HUDEP-2 (cell line): ENCODE data around the gene LURAP1L.
A peak's percentile ranks its signal among the peaks of the same experiment; 100 is the strongest.

Experiments used
- DNase-seq, 76 experiments: peaks; one replicate each; lab custom pipeline; 2025; ENCODE audit not compliant: unreplicated experiment in 76 of 76; lab: John Stamatoyannopoulos, UW

LURAP1L gene

DNA sequence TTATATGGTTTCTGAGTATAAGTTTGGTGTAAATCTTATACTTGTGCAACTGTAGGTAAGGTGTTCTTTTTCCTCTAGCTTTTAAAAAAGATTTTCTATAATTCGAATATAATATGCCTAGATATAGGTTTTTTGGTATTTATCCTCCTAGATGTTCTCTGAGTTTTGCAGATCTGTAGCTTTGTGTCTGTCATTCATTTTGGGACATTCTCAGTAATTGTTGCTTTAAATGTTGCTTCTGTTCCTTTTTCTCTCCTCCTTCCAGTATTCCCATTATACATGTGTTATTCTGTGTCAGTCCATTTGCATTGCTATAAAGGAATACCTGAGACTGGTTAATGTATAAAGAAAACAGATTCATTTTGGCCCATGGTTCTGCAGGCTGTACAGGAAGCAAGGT is 33.7 kb downstream of the LURAP1L start:
- DNase-seq: no peak

DNA sequence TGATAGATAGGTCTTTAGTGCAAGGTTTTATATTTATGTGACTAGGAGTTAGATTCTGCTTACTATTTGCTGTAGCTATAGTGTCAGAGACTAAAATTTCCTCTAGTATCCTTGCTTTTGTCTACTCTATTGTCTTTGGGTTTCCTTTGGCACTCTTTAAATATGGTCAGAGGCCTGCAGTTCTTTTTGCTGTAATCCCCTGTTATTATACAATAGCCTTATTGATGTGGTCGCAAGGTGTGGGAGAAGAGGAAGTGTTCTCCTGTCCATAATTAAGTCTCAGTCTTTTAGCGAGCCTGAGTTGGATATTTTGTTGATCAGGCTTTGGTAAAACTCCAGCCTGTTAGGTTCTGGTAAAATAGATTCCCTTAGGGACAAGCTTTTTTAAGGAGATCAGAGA is 34.9 kb downstream of the LURAP1L start:
- DNase-seq: no peak

DNA sequence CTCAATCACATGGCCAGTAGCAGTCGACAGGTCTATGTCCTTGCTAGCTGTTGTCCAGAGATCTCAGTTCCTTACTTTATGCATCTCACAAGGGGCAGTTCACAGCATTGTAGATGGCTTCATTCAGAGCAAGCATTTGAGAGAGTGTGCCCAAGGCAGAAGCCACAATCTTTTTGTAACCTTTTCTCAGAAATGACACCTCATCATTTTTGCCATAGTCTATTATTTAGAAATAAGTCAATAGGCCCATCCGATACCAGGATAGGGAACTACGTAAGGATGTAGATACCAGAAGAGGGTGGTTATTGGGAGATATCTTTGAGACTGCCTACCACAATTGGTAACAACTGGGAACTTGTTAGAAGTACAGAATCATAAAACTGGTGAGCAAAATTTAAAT is 37.1 kb downstream of the LURAP1L start:
- DNase-seq: no peak

DNA sequence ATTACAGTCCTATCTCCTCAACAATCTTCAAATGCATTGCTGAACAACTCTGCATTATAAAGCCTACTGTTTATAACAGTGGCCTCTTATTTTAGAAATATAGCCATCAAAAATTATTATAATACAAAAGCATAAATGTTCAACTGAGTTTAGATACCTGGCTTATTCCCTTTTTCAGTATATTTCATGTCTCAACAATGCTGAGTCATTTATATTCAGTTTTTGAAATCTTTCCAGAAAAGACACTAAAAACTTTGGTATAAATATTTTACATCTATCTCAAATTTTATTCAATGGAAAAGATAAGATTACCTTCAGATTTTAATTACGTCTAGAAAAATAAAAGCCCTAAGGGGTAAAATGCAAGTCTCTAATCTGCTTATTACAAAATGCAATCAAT is 37.9 kb downstream of the LURAP1L start:
- DNase-seq: no peak

DNA sequence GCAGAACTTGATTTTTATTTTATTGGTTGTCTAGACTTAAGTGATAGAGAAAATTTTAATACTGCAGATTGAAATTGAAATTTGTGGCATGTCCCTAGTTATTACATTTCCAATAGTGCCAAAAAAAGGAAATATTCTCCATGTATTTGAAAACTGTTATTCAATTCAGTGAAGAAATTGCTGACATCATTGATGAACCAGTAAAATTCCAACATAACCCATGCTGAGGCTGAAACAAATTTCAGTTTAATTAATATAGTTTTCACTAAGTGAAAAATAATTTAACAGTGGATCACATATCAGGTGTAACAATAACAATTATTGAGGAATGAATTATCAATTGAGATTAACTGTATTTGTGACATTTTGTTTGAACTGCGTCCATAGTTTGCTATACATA is 38.7 kb downstream of the LURAP1L start:
- no peak for DNase-seq

DNA sequence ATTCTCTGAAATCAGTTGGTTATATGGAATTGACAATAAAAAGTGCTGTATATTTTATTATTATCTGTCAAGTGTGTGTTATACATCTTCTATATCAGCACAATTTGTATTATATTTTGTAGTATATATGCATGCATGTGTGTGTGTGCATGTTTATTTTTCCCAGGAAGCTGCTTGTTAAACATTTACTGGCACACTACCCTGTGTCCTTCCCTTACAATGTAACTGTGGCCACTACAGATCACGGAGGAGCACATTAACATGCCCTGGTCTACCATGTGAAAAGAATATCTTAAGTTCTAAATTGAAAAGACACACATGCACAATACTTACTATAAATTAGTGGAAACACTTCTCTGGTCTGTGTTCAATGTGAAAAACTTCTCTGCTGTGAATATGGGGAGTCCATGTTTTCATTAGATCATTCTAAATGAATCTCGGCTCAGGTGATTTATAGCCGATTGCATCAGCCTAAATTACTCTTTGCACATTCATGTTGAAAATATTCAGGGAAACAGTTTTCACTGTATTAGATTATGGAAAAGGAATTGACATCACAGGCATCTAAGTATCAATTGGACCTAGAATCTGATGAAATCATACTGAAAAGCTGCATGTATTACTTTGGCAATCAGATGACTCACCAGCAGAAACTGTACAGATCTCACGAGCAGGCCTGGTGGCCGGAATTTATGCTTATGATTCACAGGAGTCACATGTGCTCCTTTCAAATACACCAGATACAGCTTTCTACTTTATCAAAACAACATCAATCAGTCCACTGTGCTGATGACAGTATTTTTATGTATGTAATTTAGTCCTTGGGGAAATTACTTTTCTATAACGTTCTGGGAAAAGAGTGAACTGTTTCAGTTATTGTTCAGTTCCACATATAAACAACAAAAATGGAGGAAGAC is 39.4 kb downstream of the LURAP1L start:
- peak in 2 of 76 experiments; percentile 1 to 9 for DNase-seq

DNA sequence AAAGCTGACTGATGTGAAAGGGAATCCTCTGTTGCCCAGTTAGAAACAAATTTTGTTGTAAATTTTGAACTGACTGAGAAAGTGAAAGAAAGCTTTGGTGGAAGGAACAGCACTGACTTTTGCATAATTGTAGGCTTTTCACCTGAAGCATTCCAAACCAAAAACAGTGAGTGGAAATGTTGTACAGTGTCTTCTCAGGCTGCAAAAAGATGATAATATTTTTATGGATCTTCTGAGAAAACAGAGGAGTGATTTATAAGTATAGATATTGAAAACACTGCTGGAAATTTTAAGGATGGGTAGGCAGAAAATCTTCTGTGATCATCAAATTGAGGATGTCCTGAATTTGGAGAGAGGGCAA is 40.0 kb downstream of the LURAP1L start:
- no peak for DNase-seq

DNA sequence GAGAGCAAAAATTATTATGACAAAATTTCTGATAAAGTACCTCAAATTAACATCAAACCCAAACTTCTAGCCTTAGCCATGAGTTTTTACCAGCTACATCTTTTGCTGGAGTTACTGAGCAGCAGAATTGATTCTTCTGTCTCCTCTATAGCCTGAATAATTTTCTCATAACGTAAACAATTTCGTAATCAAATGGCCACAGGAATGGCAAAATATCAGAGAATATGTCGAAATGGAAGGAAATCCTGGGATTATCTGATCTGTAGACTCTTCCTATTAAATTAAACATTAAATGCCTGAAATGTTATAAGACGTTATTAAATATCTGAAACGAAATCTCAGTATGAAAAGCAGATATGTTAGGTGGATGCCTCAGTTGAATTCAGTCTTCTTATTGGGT is 41.1 kb downstream of the LURAP1L start:
- no peak for DNase-seq

DNA sequence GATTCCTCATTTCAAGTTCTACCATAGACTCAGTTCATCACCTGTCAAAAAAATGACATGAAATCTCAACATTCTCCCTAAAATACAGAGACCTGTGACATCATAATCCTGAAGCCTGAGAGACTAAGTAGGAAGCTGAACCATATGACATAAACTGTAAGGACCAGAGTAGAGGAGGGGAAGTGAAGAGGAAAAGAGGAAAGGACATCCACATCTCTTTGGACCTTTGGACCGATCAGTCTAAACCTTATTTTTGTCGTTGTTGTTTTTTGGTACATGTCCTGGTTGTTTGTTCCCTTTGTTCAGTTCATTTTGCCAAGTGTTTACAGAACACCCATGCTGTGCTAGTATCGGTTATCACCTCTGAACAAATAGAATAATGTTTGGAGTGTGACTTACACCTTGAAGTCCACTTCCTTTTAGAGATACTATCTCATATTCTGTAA is 41.9 kb downstream of the LURAP1L start:
- no peak for DNase-seq

DNA sequence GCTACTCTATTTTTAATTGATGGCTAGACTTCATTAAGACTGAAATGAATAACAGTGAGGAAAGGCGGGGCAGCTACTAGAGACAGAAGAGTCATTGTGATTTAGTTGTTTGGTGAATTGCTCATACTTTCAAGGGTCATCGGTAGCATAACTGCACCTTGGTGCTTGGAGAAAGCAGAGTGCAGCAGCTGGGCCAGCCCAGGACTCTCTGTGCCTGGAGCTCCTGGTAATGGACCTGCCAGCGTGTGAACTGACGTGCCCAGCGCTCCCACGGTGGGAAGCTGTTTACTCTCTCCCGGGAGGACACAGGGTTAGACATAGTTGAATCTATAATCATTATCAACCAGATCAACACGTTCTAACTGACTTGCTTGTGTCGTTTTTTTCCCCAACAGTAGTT is 42.9 kb downstream of the LURAP1L start:
- DNase-seq: no peak

DNA sequence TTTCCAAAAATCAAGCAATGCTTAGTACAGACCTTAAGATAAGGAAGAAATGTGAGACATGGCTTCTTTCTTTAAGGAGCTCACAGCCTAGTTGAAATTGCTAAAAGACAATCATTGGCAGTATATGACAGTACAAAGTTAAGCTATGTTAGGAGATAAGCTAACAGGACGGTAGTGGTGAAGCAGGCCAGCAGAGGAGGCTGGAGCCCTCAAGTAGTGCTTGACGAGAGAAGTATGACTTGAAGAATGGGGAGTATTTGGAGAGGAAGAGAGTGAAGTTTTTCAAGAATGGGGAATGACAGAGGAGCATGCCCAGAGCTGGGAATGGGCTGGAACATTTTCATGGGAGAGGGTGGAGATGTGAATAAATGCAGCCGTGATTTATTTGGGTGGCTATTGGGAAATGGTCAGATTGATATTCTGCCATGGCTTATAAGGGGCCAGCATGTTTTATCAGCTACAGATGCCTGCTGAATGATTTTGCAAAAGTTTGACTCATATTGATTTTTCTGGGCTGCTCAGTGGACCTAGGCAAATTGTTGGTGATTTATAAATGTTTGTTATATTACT is 43.7 kb downstream of the LURAP1L start:
- no peak for DNase-seq

DNA sequence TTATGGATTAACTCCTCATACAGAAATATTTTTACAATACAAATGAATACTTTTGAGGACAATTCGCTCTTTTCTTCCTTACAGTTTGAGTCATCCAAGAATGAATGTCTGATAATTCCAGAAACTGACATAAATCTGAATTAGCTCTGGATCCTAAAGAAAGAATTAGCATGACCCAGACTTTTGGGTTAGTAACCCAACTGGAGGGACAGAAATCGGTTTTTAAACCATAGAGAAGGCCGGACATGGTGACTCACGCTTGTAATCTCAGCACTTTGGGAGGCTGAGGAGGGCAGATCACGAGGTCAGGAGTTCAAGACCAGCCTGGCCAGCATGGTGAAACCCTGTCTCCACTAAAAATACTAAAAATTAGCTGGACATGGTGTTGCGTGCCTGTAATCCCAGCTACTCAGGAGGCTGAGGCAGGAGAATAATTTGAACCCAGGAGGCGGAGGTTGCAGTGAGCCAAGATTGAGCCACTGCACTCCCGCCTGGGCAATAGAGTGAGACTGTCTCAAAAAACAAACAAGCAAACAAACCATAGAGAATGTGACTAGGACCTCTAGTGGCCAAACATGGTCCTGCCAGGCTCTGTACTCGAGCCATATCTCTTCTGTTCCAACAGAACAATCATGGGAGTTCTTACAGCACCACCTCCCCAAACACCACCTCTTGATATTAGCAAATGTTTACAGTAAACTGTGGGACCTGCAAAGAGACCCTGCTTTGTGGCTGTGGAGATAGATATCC is 44.8 kb downstream of the LURAP1L start:
- peak in 8 of 76 experiments; percentile 0 to 12 (median 4) for DNase-seq

DNA sequence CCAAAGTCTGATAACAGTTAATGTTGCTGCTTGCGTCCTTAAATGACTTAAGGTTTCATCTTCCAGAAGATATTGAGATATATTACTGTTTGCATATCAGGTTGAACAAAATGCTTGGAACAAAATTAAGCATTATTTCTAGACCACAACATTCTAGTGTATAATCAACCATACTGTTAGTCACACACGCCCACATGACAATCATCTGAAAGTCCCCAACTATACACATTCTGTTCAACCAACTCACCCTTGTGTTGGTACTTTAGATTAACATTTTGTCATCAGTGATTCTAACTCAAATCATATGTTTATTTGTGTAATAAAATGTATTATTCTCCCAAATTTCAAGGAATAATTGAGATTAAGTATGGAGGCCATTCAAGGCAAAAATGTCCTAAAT is 47.3 kb downstream of the LURAP1L start:
- no peak for DNase-seq

DNA sequence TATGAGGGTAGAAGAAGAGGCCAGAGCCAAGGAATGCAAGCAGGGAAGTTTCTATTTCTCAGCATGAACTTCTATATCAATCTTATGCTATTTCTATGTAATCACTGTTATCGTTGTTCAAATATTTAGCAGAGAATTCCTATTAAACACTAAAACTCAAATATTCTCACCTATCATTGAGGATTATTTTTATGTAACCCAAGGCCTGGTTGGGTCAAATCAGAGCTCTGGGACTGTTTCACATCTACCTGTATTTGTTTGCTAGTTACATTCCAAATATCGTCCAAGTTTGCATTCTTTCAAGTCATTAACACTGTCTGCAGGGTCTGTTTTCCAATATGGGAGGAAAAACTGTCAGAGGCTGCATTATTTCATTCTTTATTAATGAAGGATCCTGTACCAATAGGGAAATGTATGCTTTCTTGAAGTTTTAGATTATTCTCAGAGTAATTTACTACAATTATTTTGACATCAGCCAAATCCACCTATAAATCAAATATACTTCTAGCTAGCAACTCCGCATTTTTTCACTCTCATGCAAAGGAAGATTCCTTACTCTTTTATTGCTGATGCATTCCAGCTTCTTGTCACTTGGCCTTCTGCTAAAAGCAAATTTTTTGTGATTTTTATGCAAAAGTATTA is 52.2 kb downstream of the LURAP1L start:
- DNase-seq: no peak

DNA sequence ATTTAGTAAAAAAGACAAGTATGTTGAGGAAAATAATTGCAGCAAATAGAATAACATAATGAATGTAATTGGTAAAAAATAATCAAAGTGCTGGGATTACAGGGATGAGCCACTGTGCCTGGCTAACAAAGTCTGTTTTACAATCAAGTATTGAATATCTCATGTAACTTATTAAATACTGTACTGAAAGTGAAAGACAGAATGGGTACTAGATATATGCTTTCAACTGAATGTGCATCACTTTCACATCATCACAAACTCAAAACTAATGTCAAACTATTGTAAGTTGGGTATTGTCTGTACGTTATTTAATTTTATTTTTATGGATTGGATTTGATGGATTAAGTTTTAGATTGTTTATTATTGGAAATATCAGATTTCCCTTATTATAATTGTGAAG is 58.9 kb downstream of the LURAP1L start:
- DNase-seq: no peak

DNA sequence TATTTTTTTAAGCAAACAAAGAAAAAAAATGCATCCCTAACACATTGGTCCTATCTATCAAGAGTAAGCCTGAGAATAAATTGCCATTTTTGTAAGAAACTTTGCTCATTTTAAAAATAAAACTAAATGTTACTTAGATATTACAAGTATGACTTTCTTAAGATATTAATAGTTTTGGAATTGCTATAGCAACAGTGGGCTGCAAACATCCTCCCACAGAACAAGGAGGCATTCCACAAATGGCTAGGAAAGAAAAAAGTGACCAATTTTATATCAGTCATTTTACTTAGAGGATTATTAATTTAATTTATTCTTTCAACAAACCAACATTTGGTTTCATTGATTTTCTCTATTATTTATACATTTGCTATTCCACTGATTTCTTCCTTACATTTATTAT is 63.7 kb downstream of the LURAP1L start:
- DNase-seq: no peak

DNA sequence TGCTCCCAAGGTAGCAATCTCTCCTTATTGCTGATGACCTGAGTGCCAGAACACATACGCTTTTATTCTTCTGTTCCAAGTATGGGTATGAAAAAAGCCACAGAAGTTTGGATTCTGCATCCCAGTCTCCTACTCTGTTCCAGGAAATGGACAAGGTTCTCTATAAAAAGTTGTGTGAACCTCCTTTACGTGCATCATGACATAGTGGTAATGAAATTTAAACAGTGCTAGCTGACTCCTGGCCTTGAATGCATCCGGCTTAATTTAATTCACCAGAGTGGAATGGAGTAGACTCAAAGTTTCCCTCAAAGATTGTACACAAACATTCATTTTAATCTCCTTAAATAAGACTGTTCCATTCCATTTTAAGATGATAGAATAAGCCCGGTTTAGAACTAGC is 68.9 kb downstream of the LURAP1L start:
- no peak for DNase-seq

DNA sequence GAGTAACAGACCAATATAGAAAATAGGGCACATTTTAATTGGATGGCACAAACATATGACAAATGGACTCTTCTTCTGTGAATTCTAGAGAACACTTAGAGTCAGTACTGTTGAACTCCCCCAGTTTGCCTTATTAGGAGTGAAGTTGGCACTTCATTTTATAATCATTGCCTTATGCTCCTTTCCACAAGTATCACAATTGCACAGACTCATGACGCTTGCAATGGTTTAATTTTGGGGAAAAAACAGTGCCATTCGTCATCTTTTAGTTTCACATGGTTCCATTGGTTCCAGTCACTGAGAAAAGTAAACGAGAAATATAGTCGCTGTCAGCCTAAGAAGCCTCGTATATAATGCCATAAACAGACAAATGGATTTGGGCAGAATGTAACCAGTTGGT is 71.2 kb downstream of the LURAP1L start:
- DNase-seq: no peak

DNA sequence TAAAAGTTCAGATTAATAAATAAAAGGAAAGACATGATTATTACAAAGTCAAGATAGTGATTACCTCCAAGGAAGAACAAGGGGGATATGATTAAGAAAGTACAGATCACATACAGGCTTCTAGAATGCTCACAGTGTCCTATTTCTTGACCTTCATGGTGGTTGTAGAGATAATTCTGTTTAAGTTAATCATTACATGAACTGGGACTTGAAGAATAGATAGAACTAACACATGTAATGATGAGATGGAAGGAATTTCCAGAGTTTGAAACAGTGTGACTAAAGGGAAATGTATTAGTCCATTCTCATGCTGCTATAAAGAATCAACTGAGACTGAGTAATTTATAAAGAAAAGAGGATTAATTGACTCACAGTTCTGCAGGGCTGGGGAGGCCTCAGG is 72.7 kb downstream of the LURAP1L start:
- DNase-seq: no peak

DNA sequence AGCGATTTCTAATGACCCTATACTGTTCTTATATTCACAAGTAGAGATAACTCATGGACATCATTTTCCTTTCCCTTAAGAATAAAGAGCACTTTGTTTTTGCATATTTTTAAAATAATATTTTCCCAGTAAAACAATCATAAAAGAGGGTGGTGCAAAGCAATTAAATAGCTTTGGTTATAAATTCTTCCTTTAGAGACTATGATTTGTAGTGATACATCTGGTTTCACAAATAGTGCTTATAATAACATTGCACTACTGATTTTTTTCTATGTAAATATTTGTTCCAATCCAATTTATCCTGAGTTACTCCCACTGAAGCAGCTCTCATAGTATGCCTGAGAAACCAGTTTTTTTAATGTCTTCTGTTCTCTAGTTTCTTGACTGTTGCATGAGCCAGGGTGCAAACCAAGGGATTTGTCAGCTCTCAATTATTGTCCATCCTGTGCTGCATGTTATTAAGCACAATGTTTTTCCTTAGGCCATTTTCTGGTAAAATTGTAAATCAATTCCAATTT is 74.7 kb downstream of the LURAP1L start:
- no peak for DNase-seq
